Mesenchymal stem cell (in vitro differentiated cells and primary cell): Measurements from ENCODE around the gene HIRA.

Experiments
- DNase-seq: peaks from one replicate; pipeline ENCODE4 v3.0.0-alpha.2; 2013
- H2AFZ ChIP-seq: one replicate; pipeline ENCODE4 v1.6.1; 2013; ENCODE audit warnings: low read depth, mild to moderate bottlenecking, control low read depth, inconsistent platforms, low read length, moderate library complexity
- H2AK5ac ChIP-seq: 2 replicates; pipeline ENCODE4 v1.6.1; 2013; ENCODE audit warnings: low read length, moderate library complexity, mild to moderate bottlenecking, inconsistent platforms; ENCODE audit not compliant: severe bottlenecking
- H2BK120ac ChIP-seq: one replicate; pipeline ENCODE4 v1.6.1; 2013; ENCODE audit warnings: low read depth, mild to moderate bottlenecking, inconsistent platforms, low read length, moderate library complexity
- H2BK12ac ChIP-seq, 2 experiments: one replicate each; pipeline ENCODE4 v1.6.1; 2013; ENCODE audit warnings: inconsistent platforms in 2 of 2, low read length in 2 of 2, mild to moderate bottlenecking in 2 of 2, moderate library complexity in 2 of 2, control low read depth in 1 of 2
- H2BK15ac ChIP-seq: one replicate; pipeline ENCODE4 v1.6.1; 2013; ENCODE audit warnings: mild to moderate bottlenecking, low read depth, inconsistent platforms; ENCODE audit not compliant: poor library complexity, severe bottlenecking
- H2BK5ac ChIP-seq: 2 replicates; pipeline ENCODE4 v1.6.1; 2013; ENCODE audit warnings: low read depth, mild to moderate bottlenecking, low read length, control low read depth, inconsistent platforms; ENCODE audit not compliant: poor library complexity, severe bottlenecking
- H3K14ac ChIP-seq, 2 experiments: one replicate each; pipeline ENCODE4 v1.6.1; 2013; ENCODE audit warnings: inconsistent platforms in 2 of 2, low read length in 2 of 2, control low read depth in 1 of 2, mild to moderate bottlenecking in 1 of 2, moderate library complexity in 1 of 2
- H3K18ac ChIP-seq, 2 experiments: one replicate each; pipeline ENCODE4 v1.6.1; 2013; ENCODE audit warnings: inconsistent platforms in 2 of 2, low read length in 2 of 2, control low read depth in 1 of 2, low read depth in 1 of 2, mild to moderate bottlenecking in 1 of 2
- H3K23ac ChIP-seq, 2 experiments: one replicate each; pipeline ENCODE4 v1.6.1; 2013; ENCODE audit warnings: inconsistent platforms in 2 of 2, low read length in 2 of 2, mild to moderate bottlenecking in 2 of 2, moderate library complexity in 2 of 2, control low read depth in 1 of 2
- H3K27ac ChIP-seq: 2 replicates; pipeline ENCODE4 v1.5.1; 2013; ENCODE audit warnings: mild to moderate bottlenecking, moderate library complexity, low read length, control low read depth, inconsistent platforms; ENCODE audit not compliant: poor library complexity, severe bottlenecking
- H3K27me3 ChIP-seq, 2 experiments: 2 replicates each; pipeline versions ENCODE4 v1.6.1 to v1.7.0; 2013; ENCODE audit warnings: low read length in 2 of 2, mild to moderate bottlenecking in 2 of 2, moderate library complexity in 2 of 2, control low read depth in 1 of 2, inconsistent platforms in 1 of 2; ENCODE audit not compliant: control insufficient read depth in 1 of 2, insufficient read depth in 1 of 2
- H3K36me3 ChIP-seq, 2 experiments: 2 replicates each; pipeline versions ENCODE4 v1.6.1 to v1.7.0; 2013; ENCODE audit warnings: low read length in 2 of 2, control low read depth in 1 of 2, inconsistent platforms in 1 of 2, low read depth in 1 of 2, mild to moderate bottlenecking in 1 of 2; ENCODE audit not compliant: insufficient read depth in 2 of 2, control insufficient read depth in 1 of 2
- H3K4ac ChIP-seq, 2 experiments: one replicate each; pipeline ENCODE4 v1.6.1; 2013; ENCODE audit warnings: inconsistent platforms in 2 of 2, low read length in 2 of 2, mild to moderate bottlenecking in 2 of 2, moderate library complexity in 2 of 2, control low read depth in 1 of 2, low read depth in 1 of 2
- H3K4me1 ChIP-seq: 2 replicates; pipeline ENCODE4 v1.6.1; 2013; ENCODE audit warnings: low read depth, low read length, control low read depth; ENCODE audit not compliant: control insufficient read depth, insufficient read depth
- H3K4me2 ChIP-seq: 2 replicates; pipeline ENCODE4 v1.6.1; 2013; ENCODE audit warnings: low read length, mild to moderate bottlenecking, inconsistent platforms; ENCODE audit not compliant: poor library complexity, severe bottlenecking
- H3K4me3 ChIP-seq, 2 experiments: 2 replicates each; pipeline versions ENCODE4 v1.5.1 to v1.7.0; 2013; ENCODE audit warnings: low read length in 2 of 2, mild to moderate bottlenecking in 2 of 2, control low read depth in 1 of 2, low read depth in 1 of 2; ENCODE audit not compliant: insufficient read depth in 1 of 2
- H3K79me1 ChIP-seq: replicated peaks from 2 replicates; pipeline ENCODE4 v1.6.1; 2013; ENCODE audit warnings: mild to moderate bottlenecking, control low read depth, low read length, inconsistent platforms; ENCODE audit not compliant: poor library complexity, severe bottlenecking
- H3K9ac ChIP-seq: 2 replicates; pipeline ENCODE4 v1.7.0; 2013; ENCODE audit warnings: mild to moderate bottlenecking, low read length, moderate library complexity
- H3K9me3 ChIP-seq: 2 replicates; pipeline ENCODE4 v1.7.0; 2013; ENCODE audit warnings: mild to moderate bottlenecking, low read length; ENCODE audit not compliant: control insufficient read depth
- H4K8ac ChIP-seq: one replicate; pipeline ENCODE4 v1.6.1; 2013; ENCODE audit warnings: inconsistent platforms, mild to moderate bottlenecking, low read length, moderate library complexity
- H4K91ac ChIP-seq: one replicate; pipeline ENCODE4 v1.6.1; 2013; ENCODE audit warnings: mild to moderate bottlenecking, low read length, inconsistent platforms
- WGBS: methylation state at CpG from one replicate; pipeline ENCODE4 v1.1.7; 2013; ENCODE audit warnings: mixed read lengths; 5-methylcytosine and 5-hydroxymethylcytosine counted together

Gene HIRA

GRCh38 chr22:19455585-19456370 lies 24.2 kb upstream of the HIRA start:
- Histone ChIP-seq H2BK5ac (no peak overlapping the region), H3K9me3 (no peaks in the 10 kb centered on the region), H3K9ac (no peak overlapping the region), H2BK12ac (no peak overlapping the region), H2BK120ac (no peak overlapping the region), H3K27me3 (no peaks in the 10 kb centered on the region), H3K79me1 (peaks cover 23% of the 10 kb centered on the region), H3K23ac (no peak overlapping the region), H3K36me3 (peaks cover 62 to 91% of the 10 kb centered on the region in 2 experiments), H4K91ac (no peak overlapping the region), H3K4me3 (no peak overlapping the region), H2AFZ (no peak overlapping the region), H2AK5ac (no peak overlapping the region), H3K4me1 (peaks cover 3% of the 10 kb centered on the region), H3K27ac (no peak overlapping the region), H3K18ac (peak overlapping the region in 1 of 2 experiments; percentile 34), H3K4ac (no peak overlapping the region), H2BK15ac (no peak overlapping the region), H3K14ac (peak overlapping the region in 1 of 2 experiments; percentile 75), H4K8ac (no peak overlapping the region), H3K4me2 (no peak overlapping the region)
- 67% methylated on average over 4 of the region's 4 CpGs for WGBS
- DNase-seq: peak; percentile 16

GRCh38 chr22:19455033-19455432 lies 23.5 kb upstream of the HIRA start:
- H3K79me1 ChIP-seq: peaks cover 21% of the 10 kb centered on the region
- no peak overlapping the region for H3K23ac ChIP-seq
- no peak overlapping the region for H2AFZ ChIP-seq
- no peak overlapping the region for H3K4me2 ChIP-seq
- H3K18ac ChIP-seq: no peak overlapping the region
- no peak overlapping the region for H2BK12ac ChIP-seq
- no peak overlapping the region for H2BK15ac ChIP-seq
- H3K9ac ChIP-seq: no peak overlapping the region
- H3K27me3 ChIP-seq: no peaks in the 10 kb centered on the region
- no peak overlapping the region for H2AK5ac ChIP-seq
- no peak overlapping the region for H2BK120ac ChIP-seq
- no peak overlapping the region for H4K91ac ChIP-seq
- H2BK5ac ChIP-seq: no peak overlapping the region
- no peak overlapping the region for H3K14ac ChIP-seq
- no peak overlapping the region for H3K4ac ChIP-seq
- no peak overlapping the region for H3K4me3 ChIP-seq
- DNase-seq: no peak
- H3K4me1 ChIP-seq: peaks cover 3% of the 10 kb centered on the region
- H3K36me3 ChIP-seq: peaks cover 59 to 91% of the 10 kb centered on the region in 2 experiments
- H3K9me3 ChIP-seq: no peaks in the 10 kb centered on the region
- no peak overlapping the region for H4K8ac ChIP-seq
- 98% methylated on average over 2 of the region's 2 CpGs for WGBS
- H3K27ac ChIP-seq: no peak overlapping the region

DNA sequence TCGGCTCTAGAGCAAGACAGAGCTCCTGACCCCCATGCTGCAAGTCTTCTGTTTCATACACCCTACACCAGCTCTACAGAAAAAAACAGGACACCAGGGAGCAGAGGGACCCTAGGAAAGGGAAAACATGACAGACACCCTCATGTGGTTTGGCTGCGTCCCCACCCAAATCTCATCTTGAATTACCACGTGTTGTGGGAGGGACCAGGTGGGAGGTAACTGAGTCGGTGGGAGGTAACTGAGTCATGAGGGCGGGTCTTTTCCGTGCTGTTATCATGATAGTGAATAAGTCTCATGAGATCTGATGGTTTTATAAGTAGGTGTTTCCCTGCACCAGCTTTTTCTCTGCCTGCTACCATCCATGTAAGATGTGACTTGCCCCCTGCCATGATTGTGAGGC lies 22.6 kb upstream of the HIRA start:
- H3K27me3 ChIP-seq: no peaks in the 10 kb centered on the region
- no peak for DNase-seq
- no peak overlapping the region for H3K23ac ChIP-seq
- H3K36me3 ChIP-seq: peaks cover 59 to 94% of the 10 kb centered on the region in 2 experiments
- H2AFZ ChIP-seq: no peak overlapping the region
- no peak overlapping the region for H3K14ac ChIP-seq
- no peak overlapping the region for H2BK5ac ChIP-seq
- WGBS: 98% methylated on average over 6 of the region's 6 CpGs
- H3K9ac ChIP-seq: no peak overlapping the region
- no peak overlapping the region for H3K4me2 ChIP-seq
- H3K4me3 ChIP-seq: no peak overlapping the region
- H3K79me1 ChIP-seq: peaks cover 23% of the 10 kb centered on the region
- no peaks in the 10 kb centered on the region for H3K9me3 ChIP-seq
- H2BK12ac ChIP-seq: no peak overlapping the region
- no peak overlapping the region for H2BK15ac ChIP-seq
- H3K27ac ChIP-seq: no peak overlapping the region
- H3K18ac ChIP-seq: no peak overlapping the region
- H4K8ac ChIP-seq: no peak overlapping the region
- H3K4ac ChIP-seq: no peak overlapping the region
- H3K4me1 ChIP-seq: peaks cover 3% of the 10 kb centered on the region
- no peak overlapping the region for H4K91ac ChIP-seq
- H2BK120ac ChIP-seq: no peak overlapping the region
- no peak overlapping the region for H2AK5ac ChIP-seq

GRCh38 chr22:19453718-19454117 lies 22.2 kb upstream of the HIRA start:
- Histone ChIP-seq H3K14ac (no peak overlapping the region), H2BK12ac (no peak overlapping the region), H3K4me3 (no peak overlapping the region), H3K4me1 (peaks cover 4% of the 10 kb centered on the region), H2AK5ac (no peak overlapping the region), H4K91ac (no peak overlapping the region), H4K8ac (peak overlapping the region; percentile 19), H3K23ac (no peak overlapping the region), H3K4me2 (no peak overlapping the region), H3K27me3 (no peaks in the 10 kb centered on the region), H3K9ac (no peak overlapping the region), H2BK5ac (no peak overlapping the region), H3K27ac (no peak overlapping the region), H3K9me3 (no peaks in the 10 kb centered on the region), H3K79me1 (peaks cover 27% of the 10 kb centered on the region), H3K4ac (no peak overlapping the region), H2BK120ac (no peak overlapping the region), H2AFZ (no peak overlapping the region), H3K36me3 (peaks cover 59 to 93% of the 10 kb centered on the region in 2 experiments), H3K18ac (no peak overlapping the region), H2BK15ac (no peak overlapping the region)
- 95% methylated on average over 5 of the region's 5 CpGs for WGBS
- no peak for DNase-seq
